Left ventricle myocardium inferior (tissue), 1 donor: ENCODE measurements around the gene YPEL2. TPM values are rescaled to one million over a fixed set of nuclear protein-coding genes. Genes with fewer than 3 reads are reported as not detected.
A peak's percentile ranks its signal among the peaks of the same experiment; 100 is the strongest.

Source experiments
- DNase-seq: peaks from one replicate; pipeline ENCODE4 v3.0.0-alpha.2; 2020
- H3K27ac ChIP-seq: fragments of 200-600 bp; replicated peaks from 2 replicates; pipeline ENCODE4 v1.8.0; 2021
- H3K27me3 ChIP-seq: fragments of 200-600 bp; 2 replicates; pipeline ENCODE4 v1.8.0; 2021; ENCODE audit warnings: low read depth
- H3K36me3 ChIP-seq: fragments of 200-600 bp; 2 replicates; pipeline ENCODE4 v1.8.0; 2021
- H3K4me1 ChIP-seq: fragments of 200-600 bp; 2 replicates; pipeline ENCODE4 v1.8.0; 2021
- H3K4me3 ChIP-seq: fragments of 200-600 bp; 2 replicates; pipeline ENCODE4 v1.8.0; 2021; ENCODE audit warnings: mild to moderate bottlenecking, moderate library complexity
- H3K9me3 ChIP-seq: fragments of 200-600 bp; replicated peaks from 2 replicates; pipeline ENCODE4 v1.8.0; 2021
- CTCF ChIP-seq: fragments of 200-600 bp; IDR thresholded peaks from 2 replicates; pipeline ENCODE4 v1.8.0; 2021; ENCODE audit warnings: antibody characterized with exemption, mild to moderate bottlenecking, borderline replicate concordance
- intact Hi-C: fragments of 100-400 bp; cut with micrococcal nuclease; formaldehyde crosslinking; loops from one replicate; pipeline ENCODE4 v1.11.0; 2022
- total RNA-seq: library from RNA; stranded (reverse); fragmentation: NEBNext Ultra II Directional; extraction: Animal tissue kit (Norgen Biotek cat#: 25700); gene quantifications from one replicate; pipeline ENCODE4 v1.2.1, GENCODE V29; 2021
- donor health status: DM: no; HTN: yes; CAD: no; lungs with severe emphysema.

Gene YPEL2
- total RNA-seq, 1 donor from 2014 or later = 36.3 TPM

DNA sequence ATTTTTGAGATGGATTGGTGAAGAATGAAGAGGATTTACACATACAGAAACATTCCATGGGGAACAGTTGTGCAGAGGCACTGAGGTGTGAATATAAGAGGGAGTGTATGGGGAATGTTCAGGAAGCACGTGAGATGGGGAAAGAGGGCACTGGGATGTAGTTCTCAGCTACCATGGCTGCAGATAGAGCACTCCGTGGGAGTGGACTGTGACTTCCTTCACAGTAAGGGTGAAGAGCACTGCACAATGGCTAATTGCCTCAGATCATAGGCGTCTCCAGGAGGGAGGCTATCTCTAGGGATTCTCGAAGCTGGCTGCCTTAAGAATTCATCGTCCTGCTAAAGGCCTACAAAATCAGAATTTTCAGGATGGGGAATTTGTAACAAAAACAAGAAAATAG, 7.0 kb downstream of the YPEL2 start:
- no peaks in the 10 kb centered on the region for H3K9me3 ChIP-seq
- no peak overlapping the region for H3K4me3 ChIP-seq
- TF ChIP-seq CTCF = no peak
- peaks cover 99% of the 10 kb centered on the region for H3K4me1 ChIP-seq
- DNase-seq = no peak
- no peaks in the 10 kb centered on the region for H3K27me3 ChIP-seq
- no peaks in the 10 kb centered on the region for H3K36me3 ChIP-seq
- intact Hi-C loops = no loop called here
- peak overlapping the region; percentile 97 for H3K27ac ChIP-seq

DNA sequence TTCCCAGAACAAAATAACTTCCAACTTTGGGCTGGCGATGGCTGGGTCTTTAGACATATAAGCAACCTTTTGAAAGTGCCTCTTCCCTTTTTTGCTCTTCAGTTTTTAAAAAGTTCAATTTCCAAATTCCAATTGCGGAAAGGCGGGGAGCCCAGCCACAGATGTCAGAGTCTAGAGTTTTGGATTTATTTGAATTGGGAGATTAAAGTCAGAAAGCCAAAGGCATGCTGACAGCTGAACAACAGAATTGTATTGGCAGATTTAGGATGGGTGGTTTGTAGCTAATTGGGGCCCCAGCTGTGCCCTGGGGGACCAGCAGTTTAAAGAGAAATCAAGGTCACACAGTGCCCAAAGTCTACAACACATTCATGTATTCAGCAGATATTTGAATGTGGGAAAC, 10.5 kb downstream of the YPEL2 start:
- Histone ChIP-seq H3K27ac (peak overlapping the region; percentile 35), H3K4me3 (no peak overlapping the region), H3K36me3 (no peaks in the 10 kb centered on the region), H3K27me3 (no peaks in the 10 kb centered on the region), H3K4me1 (peaks cover 99% of the 10 kb centered on the region), H3K9me3 (no peaks in the 10 kb centered on the region)
- no peak for TF ChIP-seq CTCF
- intact Hi-C loops = no loop called here
- DNase-seq = no peak

GRCh38 chr17:59342681-59343131, 11.3 kb downstream of the YPEL2 start:
- H3K9me3 ChIP-seq = no peaks in the 10 kb centered on the region
- peaks cover 99% of the 10 kb centered on the region for H3K4me1 ChIP-seq
- H3K36me3 ChIP-seq = no peaks in the 10 kb centered on the region
- no peaks in the 10 kb centered on the region for H3K27me3 ChIP-seq
- H3K4me3 ChIP-seq = no peak overlapping the region
- DNase-seq = no peak
- TF ChIP-seq CTCF = no peak
- intact Hi-C loops = no loop called here
- peak overlapping the region; percentile 35 for H3K27ac ChIP-seq

DNA sequence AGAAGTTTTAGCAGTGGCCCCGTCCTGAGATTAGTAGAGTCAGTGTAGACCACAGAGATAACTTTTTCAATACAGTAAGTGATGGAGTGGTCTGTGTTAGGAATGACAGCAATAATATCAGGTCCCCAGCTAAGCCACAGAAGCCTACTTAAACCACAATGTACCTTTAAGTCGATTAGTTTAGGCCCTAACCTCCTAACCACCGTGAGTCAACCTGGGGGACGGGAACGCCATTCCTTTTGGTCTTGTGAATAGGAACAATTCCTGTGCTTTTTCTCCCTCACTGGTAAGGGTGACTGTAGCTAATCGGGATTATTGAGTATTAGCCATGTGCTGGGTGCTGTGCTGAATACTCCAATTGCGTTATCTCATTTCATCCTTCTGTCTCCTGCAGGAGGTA, 14.0 kb downstream of the YPEL2 start:
- TF ChIP-seq CTCF = no peak
- Histone ChIP-seq H3K9me3 (no peaks in the 10 kb centered on the region), H3K27me3 (no peaks in the 10 kb centered on the region), H3K4me3 (no peak overlapping the region), H3K36me3 (no peaks in the 10 kb centered on the region), H3K4me1 (peaks cover 96% of the 10 kb centered on the region), H3K27ac (peak overlapping the region; percentile 17)
- no peak for DNase-seq
- intact Hi-C loops = no loop called here

GRCh38 chr17:59346341-59346740, 14.9 kb downstream of the YPEL2 start:
- Histone ChIP-seq H3K4me1 (peaks cover 96% of the 10 kb centered on the region), H3K4me3 (no peak overlapping the region), H3K9me3 (no peaks in the 10 kb centered on the region), H3K36me3 (no peaks in the 10 kb centered on the region), H3K27me3 (no peaks in the 10 kb centered on the region), H3K27ac (no peak overlapping the region)
- intact Hi-C loops = no loop called here
- no peak for DNase-seq
- TF ChIP-seq CTCF = no peak

- H3K27me3 ChIP-seq = no peaks in the 10 kb centered on the region
- no peak overlapping the region for H3K4me3 ChIP-seq
- peaks cover 96% of the 10 kb centered on the region for H3K4me1 ChIP-seq
- intact Hi-C loops = no loop called here
- peak overlapping the region; percentile 2 for H3K27ac ChIP-seq
- no peaks in the 10 kb centered on the region for H3K9me3 ChIP-seq
- TF ChIP-seq CTCF = no peak
- H3K36me3 ChIP-seq = no peaks in the 10 kb centered on the region
- no peak for DNase-seq
Observed at GRCh38 chr17:59346876-59347407, 15.5 kb downstream of the YPEL2 start.
